A549 (cell line): ENCODE data around the gene SLC6A19.

Source experiments
- CBX2 ChIP-seq: fragments of 200-600 bp; sonication (generic); IDR thresholded peaks from 2 replicates; pipeline ENCODE4 v1.6.1; 2016; ENCODE audit warnings: low read depth, mild to moderate bottlenecking, borderline replicate concordance
- CTCF ChIP-seq: fragments of >200 bp; sonication (Bioruptor Twin); formaldehyde crosslinking; IDR thresholded peaks from 3 replicates; pipeline ENCODE4 v1.5.1; 2016
- ESRRA ChIP-seq: fragments of 150-350 bp; IDR thresholded peaks from 2 replicates; pipeline ENCODE4 v1.6.1; 2014; ENCODE audit warnings: mild to moderate bottlenecking, low read length, borderline replicate concordance
- MAX ChIP-seq: IDR thresholded peaks from 2 replicates; pipeline ENCODE4 v1.6.1; 2012
- MYC ChIP-seq: IDR thresholded peaks from 2 replicates; pipeline ENCODE4 v1.6.1; 2012; ENCODE audit warnings: mild to moderate bottlenecking, inconsistent platforms, low read length, improper control_type of control experiment, borderline replicate concordance
- POLR2AphosphoS2 ChIP-seq: conservative IDR thresholded peaks from 2 replicates; pipeline ENCODE4 v1.6.1; 2012; ENCODE audit warnings: low read length, improper control_type of control experiment, inconsistent platforms
- RCOR1 ChIP-seq: fragments of 150-350 bp; IDR thresholded peaks from 2 replicates; pipeline ENCODE4 v1.6.1; 2014; ENCODE audit warnings: antibody characterized with exemption, low read length, low read depth
- REST ChIP-seq: fragments of 200-600 bp; sonication (generic); IDR thresholded peaks from 2 replicates; pipeline ENCODE4 v1.6.1; 2016; ENCODE audit warnings: antibody characterized with exemption, mild to moderate bottlenecking, moderate library complexity
- ZSCAN20 ChIP-seq: fragments of 250-450 bp; sonication (Bioruptor Pico); IDR thresholded peaks from 2 replicates; pipeline ENCODE4 v1.8.0; 2022; ENCODE audit warnings: mild to moderate bottlenecking, moderate library complexity

GRCh38 chr5:1257841-1258240, 56.4 kb downstream of the SLC6A19 start:
- no peak for TF ChIP-seq CTCF
- TF ChIP-seq ESRRA, result no peak
- TF ChIP-seq RCOR1, result no peak
- no peak for TF ChIP-seq MYC
- TF ChIP-seq MAX, result no peak
- TF ChIP-seq CBX2, result no peak
- TF ChIP-seq ZSCAN20 (CRISPR knock-in tag), result no peak
- TF ChIP-seq REST, result no peak
- no peak for TF ChIP-seq POLR2AphosphoS2
